ENCODE data around the gene MSI2. TPM values are rescaled to one million over a fixed set of nuclear protein-coding genes. Genes with fewer than 3 reads are reported as not detected.

MSI2 gene
- total and polyA plus RNA-seq, 7 donors: 12.6 to 25.8 (median 21.3) TPM

DNA sequence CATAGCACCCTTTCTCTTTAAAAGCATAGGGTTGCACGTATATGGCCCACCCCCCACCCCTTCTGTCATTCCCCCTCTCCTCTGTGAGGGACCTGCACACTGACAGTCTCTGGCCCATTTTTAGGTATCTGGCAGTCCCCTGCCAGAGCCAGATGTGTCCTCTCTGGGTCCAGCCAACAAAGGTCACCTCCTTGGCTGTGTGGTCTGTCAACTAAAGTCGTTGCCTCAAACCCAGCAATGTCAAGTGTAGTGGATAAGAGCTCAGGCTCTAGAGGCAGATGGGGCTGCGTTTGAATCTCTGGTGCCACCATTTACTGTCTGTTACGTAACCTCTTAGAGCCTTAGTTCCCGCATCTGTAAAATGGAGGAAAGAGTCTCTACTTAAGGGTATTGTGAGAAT, 211.5 kb downstream of the MSI2 start:
- 97% methylated on average over 5 of the region's 5 CpGs for WGBS, 2 donors
- DNase-seq: no peak
- intact Hi-C loops (cut with DNase I): no loop called here
- Histone ChIP-seq H3K27ac (no peak overlapping the region), H3K27me3 (no peaks in the 10 kb centered on the region), H3K4me3 (no peak overlapping the region), H3K9me3 (no peaks in the 10 kb centered on the region), H3K4me1 (no peaks in the 10 kb centered on the region), H3K36me3 (no peaks in the 10 kb centered on the region)
- no peak for TF ChIP-seq POLR2AphosphoS5 (IDR thresholded peaks at IDR 0.05)
- TF ChIP-seq POLR2A (IDR thresholded peaks at IDR 0.05): no peak
- TF ChIP-seq, protein P1, sequence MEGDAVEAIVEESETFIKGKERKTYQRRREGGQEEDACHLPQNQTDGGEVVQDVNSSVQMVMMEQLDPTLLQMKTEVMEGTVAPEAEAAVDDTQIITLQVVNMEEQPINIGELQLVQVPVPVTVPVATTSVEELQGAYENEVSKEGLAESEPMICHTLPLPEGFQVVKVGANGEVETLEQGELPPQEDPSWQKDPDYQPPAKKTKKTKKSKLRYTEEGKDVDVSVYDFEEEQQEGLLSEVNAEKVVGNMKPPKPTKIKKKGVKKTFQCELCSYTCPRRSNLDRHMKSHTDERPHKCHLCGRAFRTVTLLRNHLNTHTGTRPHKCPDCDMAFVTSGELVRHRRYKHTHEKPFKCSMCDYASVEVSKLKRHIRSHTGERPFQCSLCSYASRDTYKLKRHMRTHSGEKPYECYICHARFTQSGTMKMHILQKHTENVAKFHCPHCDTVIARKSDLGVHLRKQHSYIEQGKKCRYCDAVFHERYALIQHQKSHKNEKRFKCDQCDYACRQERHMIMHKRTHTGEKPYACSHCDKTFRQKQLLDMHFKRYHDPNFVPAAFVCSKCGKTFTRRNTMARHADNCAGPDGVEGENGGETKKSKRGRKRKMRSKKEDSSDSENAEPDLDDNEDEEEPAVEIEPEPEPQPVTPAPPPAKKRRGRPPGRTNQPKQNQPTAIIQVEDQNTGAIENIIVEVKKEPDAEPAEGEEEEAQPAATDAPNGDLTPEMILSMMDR (IDR thresholded peaks at IDR 0.05): no peak
- no peak for TF ChIP-seq EP300 (IDR thresholded peaks at IDR 0.05)

DNA sequence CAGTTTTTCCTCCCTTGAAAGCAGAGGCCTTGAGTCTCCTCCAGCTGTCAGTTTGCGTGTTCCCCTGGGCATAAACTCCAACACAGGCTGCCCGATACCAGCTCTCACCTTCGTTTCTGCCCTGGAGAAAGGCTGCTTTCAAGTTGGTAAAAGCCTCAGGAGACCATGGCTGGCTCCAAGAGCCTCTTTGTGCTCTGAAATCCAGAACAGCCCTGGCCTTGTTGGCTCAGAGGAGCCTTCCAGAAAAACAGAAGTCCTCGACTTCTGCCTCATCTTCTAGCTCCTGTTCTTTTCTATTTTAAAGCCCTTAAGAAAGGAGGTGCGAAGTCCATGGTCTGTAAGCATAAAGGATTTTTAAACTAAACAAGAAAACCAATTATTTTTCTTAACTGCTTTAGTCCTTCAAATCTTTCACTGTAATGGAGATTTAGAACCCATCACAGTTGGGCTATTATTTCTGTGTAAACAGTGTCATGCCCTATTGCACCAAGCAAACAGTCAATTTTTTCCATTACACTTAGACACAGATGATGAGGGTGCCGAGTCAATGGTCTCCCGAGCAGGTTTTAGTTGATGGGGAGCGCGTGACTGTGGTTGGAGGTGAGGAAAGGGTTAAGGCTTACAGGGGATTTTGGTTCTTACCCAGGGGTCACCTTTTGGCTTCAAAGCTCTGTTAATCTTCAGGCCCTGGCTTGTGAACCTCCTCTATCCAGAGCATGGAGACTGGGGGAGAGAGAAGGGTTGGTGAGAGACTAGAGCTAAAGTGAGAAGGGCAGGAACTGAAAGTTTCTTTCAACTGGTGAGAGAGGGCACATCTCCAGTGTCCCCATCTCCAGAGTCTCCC, 212.8 kb downstream of the MSI2 start:
- intact Hi-C loops (cut with DNase I): no loop called here
- Histone ChIP-seq H3K27me3 (no peaks in the 10 kb centered on the region), H3K9me3 (no peaks in the 10 kb centered on the region), H3K27ac (no peak overlapping the region), H3K4me1 (peaks cover 0 to 12% (median 10%) of the 10 kb centered on the region in 4 donors), H3K36me3 (no peaks in the 10 kb centered on the region), H3K4me3 (no peak overlapping the region)
- TF ChIP-seq EP300 (IDR thresholded peaks at IDR 0.05): no peak
- TF ChIP-seq, protein P1 (IDR thresholded peaks at IDR 0.05): no peak
- no peak for TF ChIP-seq POLR2A (IDR thresholded peaks at IDR 0.05)
- TF ChIP-seq POLR2AphosphoS5 (IDR thresholded peaks at IDR 0.05): no peak
- WGBS, 2 donors: 73 to 94% methylated on average over 9 of the region's 9 CpGs
- no peak for DNase-seq

DNA sequence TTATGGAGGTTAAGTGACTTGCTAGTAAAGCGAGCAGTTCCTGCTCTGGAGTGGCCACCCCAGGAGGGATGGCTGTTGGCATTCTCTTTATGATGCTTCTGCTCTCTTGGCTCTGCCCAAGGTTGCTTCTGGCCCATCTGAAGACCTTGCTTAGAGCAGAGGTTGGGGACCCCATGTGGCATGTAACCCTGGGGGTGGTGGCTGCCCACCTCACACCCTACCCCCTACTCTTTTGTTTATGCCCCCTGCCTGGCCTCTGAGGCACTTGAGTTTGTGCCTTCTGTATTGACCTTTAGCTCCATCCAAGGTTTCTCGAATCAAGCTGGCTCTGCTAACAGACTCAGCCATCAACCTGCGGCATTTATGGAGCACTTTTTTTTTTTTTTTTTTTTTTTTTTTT, 214.6 kb downstream of the MSI2 start:
- H3K4me3 ChIP-seq: no peak overlapping the region

DNA sequence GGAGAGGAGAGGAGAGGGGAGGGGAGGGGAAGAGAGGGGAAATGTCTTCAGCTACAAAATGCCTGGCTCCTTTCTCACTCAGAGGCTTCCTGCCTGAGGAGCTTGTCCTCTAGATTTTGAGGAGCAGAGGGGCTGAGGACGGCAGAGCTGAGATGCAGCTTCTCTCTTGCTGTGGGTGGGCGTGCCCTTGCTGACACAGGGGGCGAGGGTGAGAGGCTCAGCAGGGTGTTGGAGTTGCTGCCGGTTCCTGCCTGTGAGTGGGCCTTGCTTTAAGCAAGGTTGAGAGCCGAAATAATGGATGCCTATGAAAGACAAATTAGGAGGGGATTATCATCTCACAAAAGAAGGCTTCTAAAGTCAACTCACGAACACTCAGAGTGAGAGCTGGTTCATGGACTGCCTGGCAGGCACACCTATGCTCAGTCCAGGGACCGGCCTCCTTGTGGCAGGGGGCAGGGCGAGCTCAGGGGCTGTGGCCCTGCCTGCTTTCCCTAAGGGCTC, 215.6 kb downstream of the MSI2 start:
- intact Hi-C loops (cut with DNase I): no loop called here
- TF ChIP-seq, protein P1 (IDR thresholded peaks at IDR 0.05): no peak
- TF ChIP-seq EP300 (IDR thresholded peaks at IDR 0.05): no peak
- TF ChIP-seq POLR2A (IDR thresholded peaks at IDR 0.05): no peak
- no peak for TF ChIP-seq POLR2AphosphoS5 (IDR thresholded peaks at IDR 0.05)

More for the DNA sequence above, 214.6 kb downstream of the MSI2 start:
- Histone ChIP-seq H3K27me3 (no peaks in the 10 kb centered on the region), H3K36me3 (no peaks in the 10 kb centered on the region), H3K27ac (no peak overlapping the region), H3K9me3 (no peaks in the 10 kb centered on the region), H3K4me1 (peaks cover 0 to 12% (median 10%) of the 10 kb centered on the region in 4 donors)
- intact Hi-C loops (cut with DNase I): no loop called here
- no peak for DNase-seq
- TF ChIP-seq, protein P1 (IDR thresholded peaks at IDR 0.05): no peak
- TF ChIP-seq POLR2A (IDR thresholded peaks at IDR 0.05) (no peak), POLR2AphosphoS5 (IDR thresholded peaks at IDR 0.05) (no peak), EP300 (IDR thresholded peaks at IDR 0.05) (no peak)
- 93 to 97% methylated on average over 3 of the region's 3 CpGs for WGBS, 2 donors

More for the DNA sequence above, 215.6 kb downstream of the MSI2 start:
- Histone ChIP-seq H3K36me3 (no peaks in the 10 kb centered on the region), H3K4me1 (peaks cover 0 to 12% (median 10%) of the 10 kb centered on the region in 4 donors), H3K9me3 (no peaks in the 10 kb centered on the region), H3K27me3 (no peaks in the 10 kb centered on the region), H3K27ac (no peak overlapping the region), H3K4me3 (no peak overlapping the region)
- WGBS, 2 donors: 83 to 94% methylated on average over 8 of the region's 8 CpGs
- DNase-seq: no peak

All from sigmoid colon (tissue), 7 donors.